Stimulated activated CD4-positive, alpha-beta T cell treated with anti-CD3 and anti-CD28 coated beads, Interleukin-1b, Interleukin-23, amount 100 ng/mL, for 4 hours (primary cell): ENCODE data around the gene OTULIN.

Experiments used
- DNase-seq, 2 donors: peaks; one replicate each; pipeline ENCODE4 v3.0.0-alpha.2; 2020; ENCODE audit warnings: low read depth in 2 of 2

The OTULIN gene

DNA sequence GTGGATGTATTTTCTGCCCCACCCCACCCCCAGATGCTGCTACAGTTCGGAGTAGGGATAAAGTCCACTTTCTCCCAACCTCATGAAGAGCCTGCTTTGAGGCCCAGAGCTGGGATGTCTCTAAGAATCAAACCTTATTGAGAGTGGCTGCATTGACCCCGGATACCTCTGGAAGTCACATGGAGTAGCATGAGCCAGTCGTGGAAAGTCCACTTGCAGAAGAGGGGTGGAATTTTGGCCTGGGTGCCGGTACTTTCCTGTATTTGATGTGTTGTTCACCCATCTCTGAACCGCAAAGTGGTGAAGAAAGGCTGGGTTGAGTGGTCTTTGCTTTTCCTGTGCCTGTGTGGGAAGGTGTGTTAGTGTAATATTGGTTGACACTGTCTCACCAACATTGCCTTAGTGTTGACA, 3.7 kb downstream of the OTULIN start:
- no peak for DNase-seq

DNA sequence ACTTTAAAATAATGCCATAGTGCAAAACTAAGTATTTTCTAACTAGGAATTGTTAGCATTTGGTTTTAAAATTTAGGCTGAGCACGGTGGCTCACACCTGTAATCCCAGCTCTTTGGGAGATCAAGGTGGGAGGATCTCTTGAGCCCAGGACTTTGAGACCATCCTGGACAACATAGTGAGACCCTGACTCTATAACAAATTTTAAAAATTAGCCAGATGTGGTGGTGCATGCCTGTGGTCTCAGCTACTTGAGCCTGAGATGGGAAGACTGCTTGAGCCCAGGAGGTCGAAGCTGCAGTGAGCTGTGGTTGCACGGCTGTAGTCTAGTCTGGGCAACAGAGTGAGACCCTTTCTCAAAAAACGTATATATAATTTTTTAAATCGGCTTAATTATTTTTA, 4.9 kb downstream of the OTULIN start:
- DNase-seq: no peak

GRCh38 chr5:14669975-14670374, 5.5 kb downstream of the OTULIN start:
- no peak for DNase-seq

GRCh38 chr5:14671414-14671813, 6.9 kb downstream of the OTULIN start:
- no peak for DNase-seq

DNA sequence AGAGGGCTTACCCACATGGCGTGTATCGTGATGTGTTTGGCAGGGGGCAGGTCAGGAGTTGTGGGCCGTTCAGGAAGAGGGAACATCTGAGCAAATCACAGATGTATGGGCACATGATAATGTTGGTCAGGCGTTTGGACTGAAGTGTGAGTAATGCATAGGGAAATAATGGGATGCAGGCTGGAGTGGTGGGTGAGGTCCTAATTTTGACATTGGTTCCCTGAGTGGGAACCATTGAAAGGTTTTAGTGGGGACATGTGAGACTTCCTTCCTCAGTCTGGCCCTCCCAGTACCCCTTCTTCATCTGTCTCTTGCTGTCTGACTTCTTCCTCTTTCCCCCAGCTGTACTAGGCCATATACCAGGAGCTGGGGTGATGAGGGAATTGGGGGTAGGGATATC, 7.6 kb downstream of the OTULIN start:
- no peak for DNase-seq

- DNase-seq: no peak
Observed at GRCh38 chr5:14672484-14673394, 8.2 kb downstream of the OTULIN start.

DNA sequence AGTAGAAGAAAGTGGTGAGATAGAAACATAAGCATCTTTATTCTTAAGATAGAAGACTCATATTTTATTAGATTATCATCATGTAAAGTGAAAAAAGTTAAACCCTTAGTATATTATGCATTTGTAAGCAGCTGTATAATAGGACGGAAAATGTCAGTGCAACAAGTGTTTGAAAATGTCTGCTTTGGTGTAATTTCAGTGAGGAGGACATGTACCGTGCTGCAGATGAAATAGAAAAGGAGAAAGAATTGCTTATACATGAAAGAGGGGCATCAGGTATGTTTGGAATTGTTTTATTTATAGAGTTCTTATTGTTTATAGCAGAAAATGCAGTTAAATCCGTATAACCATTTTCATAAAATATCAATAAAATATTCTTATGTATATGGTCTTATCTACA, 8.9 kb downstream of the OTULIN start:
- DNase-seq: no peak

- DNase-seq: no peak
Observed at GRCh38 chr5:14674983-14675854, 10.7 kb downstream of the OTULIN start.

GRCh38 chr5:14675865-14676300, 11.4 kb downstream of the OTULIN start:
- no peak for DNase-seq

- no peak for DNase-seq
Observed at GRCh38 chr5:14676320-14676719, 11.8 kb downstream of the OTULIN start.

- no peak for DNase-seq
Observed at GRCh38 chr5:14678773-14679334, 14.3 kb downstream of the OTULIN start.

DNA sequence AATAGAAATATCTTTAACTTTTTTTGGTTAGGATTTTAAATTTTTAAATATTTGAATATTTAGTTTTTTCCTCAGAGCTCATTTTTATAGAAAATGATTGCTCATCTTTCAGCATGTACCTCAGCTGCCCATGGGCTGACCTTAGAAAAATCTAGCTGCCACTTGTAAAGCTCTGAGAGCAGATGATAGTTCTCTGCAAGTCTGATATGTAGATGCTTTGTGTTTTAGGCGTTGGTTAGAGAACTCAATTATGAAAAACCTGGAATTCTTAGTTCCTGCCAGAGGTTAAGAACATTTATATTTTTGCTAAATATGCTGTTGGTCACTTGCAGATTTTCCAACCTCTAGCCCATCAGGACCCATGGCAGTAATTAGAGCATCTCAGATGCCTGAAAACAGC, 15.1 kb downstream of the OTULIN start:
- no peak for DNase-seq

DNA sequence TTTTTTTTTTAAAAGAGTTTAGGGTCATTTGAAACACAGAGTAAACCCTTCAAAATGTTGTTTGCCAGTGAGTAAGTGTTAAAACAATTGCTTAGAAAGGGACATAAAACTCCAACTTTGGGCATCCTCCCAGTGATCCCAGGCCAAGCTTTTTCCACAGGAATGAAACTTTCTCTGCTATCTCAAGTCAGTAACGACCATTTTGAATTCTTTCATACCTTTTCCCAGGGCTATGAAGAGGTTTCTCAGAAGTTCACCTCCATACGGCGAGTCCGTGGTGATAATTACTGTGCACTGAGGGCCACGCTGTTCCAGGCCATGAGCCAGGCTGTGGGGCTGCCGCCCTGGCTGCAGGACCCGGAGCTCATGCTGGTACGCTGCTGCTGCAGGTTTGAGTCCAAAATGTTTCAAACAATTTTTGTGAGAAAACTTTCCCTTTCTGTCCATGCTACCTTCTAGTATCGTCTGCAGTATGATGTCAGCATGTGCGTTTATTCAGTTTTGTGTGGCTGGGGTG, 16.8 kb downstream of the OTULIN start:
- no peak for DNase-seq

DNA sequence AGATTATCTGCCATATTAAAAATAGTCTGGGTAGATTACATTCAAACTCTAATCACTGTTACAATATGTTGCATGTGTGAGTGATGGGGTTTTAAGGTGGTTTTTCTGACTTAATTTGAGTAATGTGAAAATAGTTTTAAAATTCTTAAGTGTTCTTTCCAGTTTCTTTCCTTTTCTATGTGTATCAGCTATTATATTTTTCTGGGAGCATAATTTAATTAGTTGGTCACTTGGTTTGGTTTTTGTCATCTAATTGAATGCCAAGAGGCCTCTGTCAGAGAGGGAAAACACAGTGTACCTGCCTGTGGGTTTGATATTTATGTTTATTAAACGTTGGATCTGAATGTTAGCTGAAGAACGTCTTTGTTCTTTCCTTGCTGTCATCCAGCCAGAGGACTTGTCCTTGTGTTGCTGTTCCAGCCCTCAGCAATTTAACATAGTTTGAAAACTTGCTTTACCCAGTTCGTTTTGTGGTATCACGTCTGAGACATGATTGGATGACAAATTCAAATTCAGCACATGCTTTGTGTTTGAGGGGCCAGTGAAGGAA, 19.5 kb downstream of the OTULIN start:
- no peak for DNase-seq

DNA sequence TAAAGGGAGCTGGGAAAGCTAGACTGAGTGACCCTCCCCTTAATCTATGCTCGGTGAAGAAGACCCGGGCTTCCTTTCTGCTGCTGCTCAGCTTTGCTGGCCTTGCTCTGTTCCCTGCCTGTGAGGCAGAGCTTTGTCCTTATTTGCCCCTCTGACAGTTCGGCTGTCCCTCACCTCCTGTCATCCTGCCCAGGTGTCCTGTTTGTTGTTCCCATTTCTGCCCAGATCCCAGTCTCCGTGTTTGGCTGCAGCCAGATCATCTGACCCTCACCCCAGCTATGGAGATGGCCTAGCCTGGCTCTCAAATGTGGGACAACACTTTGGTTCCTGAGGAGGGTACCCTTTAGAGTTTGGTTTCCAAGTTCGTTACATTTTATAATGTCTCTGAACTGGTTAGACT, 20.2 kb downstream of the OTULIN start:
- no peak for DNase-seq

DNA sequence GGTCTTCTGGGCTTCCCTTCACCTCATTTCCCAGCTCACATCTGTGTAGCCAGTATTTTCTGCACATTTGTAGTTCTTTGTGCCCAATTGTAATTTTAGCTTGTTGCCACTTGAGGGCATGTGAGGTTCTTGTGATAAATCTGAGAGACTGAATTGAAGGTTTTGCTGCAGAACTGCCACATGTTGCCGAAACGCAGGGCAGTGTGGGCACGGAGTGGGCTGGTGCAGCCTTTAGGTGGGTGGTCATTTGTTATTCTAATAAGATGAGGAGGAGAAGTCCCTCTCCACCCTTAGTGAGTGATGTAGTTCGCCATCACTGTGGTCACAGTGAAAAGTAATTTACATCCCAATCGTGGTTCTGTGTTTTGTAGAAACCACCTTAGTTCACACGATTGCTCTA, 21.2 kb downstream of the OTULIN start:
- peak in 1 of 2 donors; percentile 34 for DNase-seq

GRCh38 chr5:14686517-14686916, 22.0 kb downstream of the OTULIN start:
- no peak for DNase-seq

DNA sequence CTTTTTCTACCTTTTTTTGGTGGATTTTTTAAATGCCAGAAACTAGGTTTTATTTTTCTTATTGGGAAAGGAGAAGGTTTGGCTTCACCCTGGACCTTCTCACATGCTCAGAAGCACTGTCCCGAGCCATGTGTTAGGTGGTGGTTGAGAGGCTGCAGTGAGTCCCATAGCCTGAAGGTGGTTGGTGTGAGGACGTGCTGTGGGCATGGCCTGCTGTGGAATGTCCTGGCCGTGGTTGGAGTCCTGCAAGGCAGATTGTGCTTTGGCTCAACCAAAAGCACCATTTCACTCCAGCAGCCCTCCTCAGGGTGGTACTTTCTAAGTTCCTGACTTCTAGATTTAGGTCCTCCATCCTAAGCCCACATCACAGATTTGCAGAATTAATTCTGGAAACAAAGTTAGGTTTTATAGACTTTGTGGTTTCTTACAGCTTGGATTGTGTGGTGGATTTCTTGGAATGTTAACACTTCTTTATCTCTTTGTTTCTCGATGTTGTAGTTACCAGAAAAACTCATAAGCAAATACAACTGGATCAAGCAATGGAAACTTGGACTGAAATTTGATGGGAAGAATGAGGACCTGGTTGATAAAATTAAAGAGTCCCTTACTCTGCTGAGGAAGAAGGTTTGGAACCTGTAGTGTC, 22.6 kb downstream of the OTULIN start:
- no peak for DNase-seq

GRCh38 chr5:14693070-14693469, 28.6 kb downstream of the OTULIN start:
- DNase-seq: no peak

DNA sequence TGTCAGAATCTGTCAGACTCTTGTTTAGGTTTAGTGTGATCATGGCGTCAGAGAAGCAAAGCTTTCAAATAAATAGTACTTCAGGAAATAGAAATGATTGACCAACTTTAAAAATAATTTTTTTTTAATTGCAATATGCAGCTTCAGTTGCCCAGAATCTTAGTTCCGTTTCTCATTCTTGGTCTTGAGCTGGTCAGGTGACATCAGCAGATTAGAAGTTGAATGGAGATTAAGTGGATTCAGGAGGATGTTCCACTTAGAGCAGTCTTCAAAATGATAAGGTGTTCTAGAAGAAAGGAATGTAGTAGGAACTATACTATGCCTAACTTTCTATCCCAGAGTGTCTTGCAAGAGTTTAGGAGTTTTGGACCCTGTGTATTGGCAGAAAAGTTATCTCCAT, 30.6 kb downstream of the OTULIN start:
- no peak for DNase-seq

DNA sequence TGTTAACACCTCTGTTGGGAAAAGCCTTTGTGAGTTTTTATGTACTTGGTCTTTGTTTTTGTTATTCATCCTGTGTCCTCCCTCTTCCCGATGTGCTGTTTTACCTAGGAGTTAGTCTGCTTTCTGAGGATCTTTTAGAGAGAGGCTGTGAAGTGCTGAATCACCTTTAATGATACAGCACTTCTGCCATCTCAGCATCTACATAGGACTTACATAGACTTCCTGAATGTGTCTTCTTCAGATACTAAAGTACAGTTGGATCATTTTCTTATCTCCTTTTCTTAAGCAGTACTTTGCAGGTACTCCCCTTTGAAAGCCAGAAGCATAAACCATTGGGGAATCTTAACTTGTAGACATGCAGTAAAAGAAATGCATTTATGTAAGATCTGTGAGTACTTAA, 31.5 kb downstream of the OTULIN start:
- DNase-seq: no peak
